Sigmoid colon (tissue), 7 donors: ENCODE data around the gene CPA3. TPM values are rescaled to one million over a fixed set of nuclear protein-coding genes. Genes with fewer than 3 reads are reported as not detected.

Experiments used
- DNase-seq: peaks from one replicate; pipeline ENCODE4 v3.0.0-alpha.2; 2019
- H3K27ac ChIP-seq, 4 donors: fragments of 200-600 bp; sonication (generic); one replicate each; pipeline ENCODE4 v1.5.1; 2016 to 2019; ENCODE audit warnings: mild to moderate bottlenecking in 1 of 4
- H3K27me3 ChIP-seq, 3 donors: fragments of 200-600 bp; sonication (generic); one replicate each; pipeline ENCODE4 v1.5.1; 2019; ENCODE audit warnings: mild to moderate bottlenecking in 1 of 3
- H3K36me3 ChIP-seq, 4 donors: fragments of 200-600 bp; sonication (generic); one replicate each; pipeline ENCODE4 v1.5.1; 2016 to 2019
- H3K4me1 ChIP-seq, 4 donors: fragments of 200-600 bp; sonication (generic); one replicate each; pipeline ENCODE4 v1.5.1; 2017 to 2019
- H3K4me3 ChIP-seq, 4 donors: fragments of 200-600 bp; sonication (generic); one replicate each; pipeline ENCODE4 v1.5.1; 2017 to 2019; ENCODE audit warnings: mild to moderate bottlenecking in 2 of 4, moderate library complexity in 1 of 4
- H3K9me3 ChIP-seq, 4 donors: fragments of 200-600 bp in 3 of 4; sonication (generic) in 3 of 4; one replicate each; pipeline versions ENCODE4 v1.5.1 to v1.6.1; 2013 to 2019
- CTCF ChIP-seq, 4 experiments: fragments of 450-650 bp in 3 of 4; fragments of 200-600 bp in 1 of 4; IDR thresholded peaks; one replicate each; pipeline ENCODE4 v1.5.1; 2016 to 2019; ENCODE audit warnings: antibody characterized with exemption in 4 of 4, mild to moderate bottlenecking in 3 of 4, moderate library complexity in 2 of 4
- EP300 ChIP-seq, 4 donors: sonication (generic); formaldehyde crosslinking; IDR thresholded peaks; one replicate each; pipeline ENCODE4 v1.6.1; 2017; ENCODE audit warnings: antibody characterized with exemption in 4 of 4
- POLR2A ChIP-seq, 2 donors: fragments of 450-650 bp; IDR thresholded peaks; one replicate each; pipeline ENCODE4 v1.6.1; 2016; ENCODE audit warnings: antibody characterized with exemption in 2 of 2, mild to moderate bottlenecking in 2 of 2, moderate library complexity in 2 of 2
- POLR2AphosphoS5 ChIP-seq, 4 donors: sonication (generic); formaldehyde crosslinking; IDR thresholded peaks; one replicate each; pipeline ENCODE4 v1.6.1; 2017; ENCODE audit warnings: antibody characterized with exemption in 4 of 4
- WGBS, 2 donors: extraction: QIAGEN DNeasy Blood & Tissue Kit; methylation state at CpG; one replicate each; pipeline ENCODE4 v1.1.7; 2013; 5-methylcytosine and 5-hydroxymethylcytosine counted together
- intact Hi-C: fragments of 100-400 bp; cut with DNase I; formaldehyde crosslinking; loops from one replicate; pipeline ENCODE4 v1.15.1; 2023
- polyA plus RNA-seq, 3 donors: library from polyadenylated mRNA; stranded (reverse); fragments of 200-250 nt; gene quantifications; one replicate each; pipeline ENCODE4 v1.2.3, GENCODE V29; 2013
- total RNA-seq, 4 donors: library from RNA; depleted of rRNA; stranded (reverse); fragments of >200 nt; gene quantifications; one replicate each; pipeline ENCODE4 v1.1.0, GENCODE V29; 2016
- donor health status: healthy with polysubstance abuse.
- donor health status: Bipolar disorder and iron deficiency.
- donor health status: healthy.

The CPA3 gene
- 10 to 100 TPM in 1 of 4 donors, 1 to 10 TPM in 3; 2.6 to 15.7 (median 3.9) TPM for total RNA-seq
- 1 to 10 TPM; 1.1 to 4.8 (median 2.3) TPM for polyA plus RNA-seq

- WGBS, 2 donors = 45 to 77% methylated on average over 1 of the region's 1 CpG
- no peak for DNase-seq
- Histone ChIP-seq H3K27me3 (no peaks in the 10 kb centered on the region), H3K27ac (no peak within 1 kb of the TSS), H3K36me3 (no peaks in the 10 kb centered on the region), H3K4me3 (no peak within 1 kb of the TSS), H3K4me1 (no peaks in the 10 kb centered on the region), H3K9me3 (no peaks in the 10 kb centered on the region)
- TF ChIP-seq POLR2AphosphoS5 (IDR thresholded peaks at IDR 0.05) (no peak), CTCF (IDR thresholded peaks at IDR 0.05) (no peak), EP300 (IDR thresholded peaks at IDR 0.05) (no peak), POLR2A (IDR thresholded peaks at IDR 0.05) (no peak)
- intact Hi-C loops = no loop called here
Measured at GRCh38 chr3:148865049-148865448, at the start of gene CPA3. Gene CPA3 (plus strand): TSS chr3:148865296. CDS start chr3:148865308, 12 bp downstream.

- 85 to 88% methylated on average over 11 of the region's 11 CpGs for WGBS, 2 donors
- H3K27ac ChIP-seq = no peak overlapping the region
Measured at GRCh38 chr3:148815316-148816110, 49.6 kb upstream of the CPA3 start.

GRCh38 chr3:148816427-148816826 is 48.7 kb upstream of the CPA3 start:
- Histone ChIP-seq H3K27ac (no peak overlapping the region), H3K4me1 (no peaks in the 10 kb centered on the region), H3K4me3 (no peak overlapping the region), H3K36me3 (no peaks in the 10 kb centered on the region), H3K9me3 (no peaks in the 10 kb centered on the region), H3K27me3 (no peaks in the 10 kb centered on the region)
- no peak for DNase-seq
- 87 to 89% methylated on average over 2 of the region's 2 CpGs for WGBS, 2 donors
- TF ChIP-seq CTCF (IDR thresholded peaks at IDR 0.05) = no peak
- no peak for TF ChIP-seq POLR2AphosphoS5 (IDR thresholded peaks at IDR 0.05)
- no peak for TF ChIP-seq EP300 (IDR thresholded peaks at IDR 0.05)
- no peak for TF ChIP-seq POLR2A (IDR thresholded peaks at IDR 0.05)
- intact Hi-C loops = no loop called here

More at GRCh38 chr3:148815316-148816110, 49.6 kb upstream of the CPA3 start:
- TF ChIP-seq CTCF (IDR thresholded peaks at IDR 0.05) = no peak
- TF ChIP-seq POLR2A (IDR thresholded peaks at IDR 0.05) = no peak
- TF ChIP-seq EP300 (IDR thresholded peaks at IDR 0.05) = no peak
- no peak for TF ChIP-seq POLR2AphosphoS5 (IDR thresholded peaks at IDR 0.05)
- Histone ChIP-seq H3K36me3 (no peaks in the 10 kb centered on the region), H3K27me3 (no peaks in the 10 kb centered on the region), H3K4me3 (no peak overlapping the region), H3K4me1 (no peaks in the 10 kb centered on the region), H3K9me3 (no peaks in the 10 kb centered on the region)
- intact Hi-C loops = no loop called here
- DNase-seq = no peak

GRCh38 chr3:148816981-148817525 is 48.0 kb upstream of the CPA3 start:
- WGBS, 2 donors = 32 to 64% methylated on average over 3 of the region's 3 CpGs
- no peaks in the 10 kb centered on the region for H3K27me3 ChIP-seq
- intact Hi-C loops = no loop called here
- no peak overlapping the region for H3K4me3 ChIP-seq
- H3K4me1 ChIP-seq = no peaks in the 10 kb centered on the region
- H3K36me3 ChIP-seq = no peaks in the 10 kb centered on the region
- H3K27ac ChIP-seq = no peak overlapping the region
- TF ChIP-seq POLR2A (IDR thresholded peaks at IDR 0.05) (no peak), CTCF (IDR thresholded peaks at IDR 0.05) (no peak), EP300 (IDR thresholded peaks at IDR 0.05) (no peak), POLR2AphosphoS5 (IDR thresholded peaks at IDR 0.05) (no peak)
- DNase-seq = no peak
- H3K9me3 ChIP-seq = no peaks in the 10 kb centered on the region
